Stimulated activated memory B cell treated with anti-CD40 and anti-IgM and Interleukin-4, amounts not matched to agents 10 μg/mL and 1 μg/mL and 100 μg/mL, for 72 hours (primary cell): ENCODE results near the gene FBXO22.
"Not testable (repeated sequence)": the region's sequence is repeated elsewhere in the genome, so short reads cannot be mapped to it uniquely, and the experiment has no call there.

Source experiments
- ATAC-seq: fragments of 150-1000 bp; cut with Tn5 transposase; 2 replicates; pipeline ENCODE4 v1.10.0; 2021
- H3K27ac Mint-ChIP-seq: one replicate; pipeline ENCODE4 v1.8.0; 2022; ENCODE audit warnings: mild to moderate bottlenecking, mixed read lengths
- H3K27me3 Mint-ChIP-seq: one replicate; pipeline ENCODE4 v1.8.0; 2022; ENCODE audit warnings: mixed read lengths
- H3K36me3 Mint-ChIP-seq: one replicate; pipeline ENCODE4 v1.8.0; 2022; ENCODE audit warnings: mixed read lengths
- H3K4me1 Mint-ChIP-seq: one replicate; pipeline ENCODE4 v1.8.0; 2022; ENCODE audit warnings: mixed read lengths
- H3K4me3 Mint-ChIP-seq: one replicate; pipeline ENCODE4 v1.8.0; 2022; ENCODE audit warnings: mild to moderate bottlenecking, moderate library complexity, mixed read lengths
- H3K9me3 Mint-ChIP-seq: one replicate; pipeline ENCODE4 v1.8.0; 2022; ENCODE audit warnings: mixed read lengths

Gene FBXO22

DNA sequence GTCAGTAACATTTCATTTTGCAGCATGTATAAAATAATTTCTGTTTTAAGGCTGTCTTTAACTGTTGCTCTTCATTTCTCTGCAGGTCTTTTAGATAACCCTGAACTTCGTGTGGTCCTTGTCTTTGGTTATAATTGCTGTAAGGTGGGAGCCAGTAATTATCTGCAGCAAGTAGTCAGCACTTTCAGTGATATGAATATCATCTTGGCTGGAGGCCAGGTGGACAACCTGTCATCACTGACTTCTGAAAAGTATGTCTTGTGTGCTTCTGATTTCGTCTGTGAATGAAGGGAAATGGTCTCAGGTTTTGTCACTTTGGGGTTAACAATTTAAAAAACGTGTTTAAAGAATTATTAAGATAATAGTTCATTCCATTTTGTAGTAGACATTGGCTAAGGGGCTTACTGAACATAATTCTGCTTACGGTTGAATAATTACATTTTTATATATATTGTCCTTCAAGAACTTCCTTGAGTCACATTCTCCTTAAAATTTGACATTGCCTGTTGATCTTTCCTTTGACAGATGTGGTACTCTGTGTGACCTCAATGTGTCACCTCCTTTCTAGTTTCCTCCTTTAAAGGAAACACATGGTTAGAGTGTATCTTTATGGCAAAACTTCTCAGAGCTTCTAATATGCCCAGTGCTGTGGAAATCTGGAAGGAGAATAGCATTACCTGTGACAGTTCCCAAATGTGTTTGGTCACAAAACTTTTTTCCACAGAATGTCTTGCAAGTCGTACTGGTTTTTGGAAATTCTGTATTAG, 26.3 kb downstream of the FBXO22 start:
- ATAC-seq, result no peak
- no peaks in the 10 kb centered on the region for H3K9me3 Mint-ChIP-seq

DNA sequence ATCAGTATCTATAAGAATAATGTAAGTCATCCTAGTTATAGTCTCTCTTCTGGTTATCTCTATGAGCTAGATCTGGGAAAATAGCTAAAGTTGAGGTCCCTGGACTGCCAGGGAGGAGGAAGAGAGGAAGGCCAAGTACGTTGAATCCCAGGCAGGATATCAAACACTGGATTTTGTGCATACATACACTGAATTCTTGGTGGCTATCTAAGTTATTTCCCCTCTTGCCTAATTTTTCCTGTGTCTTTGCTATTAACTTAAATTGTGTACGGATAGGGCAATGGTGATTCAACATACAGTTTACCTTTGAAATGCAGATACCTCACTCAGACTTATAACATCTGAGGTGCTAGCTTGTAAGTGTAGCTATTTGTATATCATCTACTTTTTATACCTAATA, 27.2 kb downstream of the FBXO22 start:
- H3K27ac Mint-ChIP-seq, result no peak overlapping the region
- H3K36me3 Mint-ChIP-seq, result peaks cover 57% of the 10 kb centered on the region
- no peaks in the 10 kb centered on the region for H3K9me3 Mint-ChIP-seq
- no peak overlapping the region for H3K4me3 Mint-ChIP-seq
- peaks cover 25% of the 10 kb centered on the region for H3K4me1 Mint-ChIP-seq
- no peak for ATAC-seq
- no peaks in the 10 kb centered on the region for H3K27me3 Mint-ChIP-seq

More for the DNA sequence above, 26.3 kb downstream of the FBXO22 start:
- Mint-ChIP-seq H3K4me1 (peaks cover 32% of the 10 kb centered on the region), H3K36me3 (peaks cover 64% of the 10 kb centered on the region), H3K4me3 (no peak overlapping the region), H3K27ac (no peak overlapping the region), H3K27me3 (no peaks in the 10 kb centered on the region)

GRCh38 chr15:75942464-75942863, 38.8 kb downstream of the FBXO22 start:
- Mint-ChIP-seq H3K27ac (no peak overlapping the region), H3K9me3 (peaks cover 6% of the 10 kb centered on the region), H3K4me1 (no peaks in the 10 kb centered on the region), H3K27me3 (peaks cover 14% of the 10 kb centered on the region), H3K4me3 (no peak overlapping the region), H3K36me3 (peaks cover 19% of the 10 kb centered on the region)
- no peak for ATAC-seq

GRCh38 chr15:75943246-75943645, 39.6 kb downstream of the FBXO22 start:
- Mint-ChIP-seq H3K36me3 (peaks cover 11% of the 10 kb centered on the region), H3K4me3 (no peak overlapping the region), H3K4me1 (no peaks in the 10 kb centered on the region), H3K9me3 (peaks cover 6% of the 10 kb centered on the region), H3K27me3 (peaks cover 22% of the 10 kb centered on the region), H3K27ac (no peak overlapping the region)
- ATAC-seq, result no peak

DNA sequence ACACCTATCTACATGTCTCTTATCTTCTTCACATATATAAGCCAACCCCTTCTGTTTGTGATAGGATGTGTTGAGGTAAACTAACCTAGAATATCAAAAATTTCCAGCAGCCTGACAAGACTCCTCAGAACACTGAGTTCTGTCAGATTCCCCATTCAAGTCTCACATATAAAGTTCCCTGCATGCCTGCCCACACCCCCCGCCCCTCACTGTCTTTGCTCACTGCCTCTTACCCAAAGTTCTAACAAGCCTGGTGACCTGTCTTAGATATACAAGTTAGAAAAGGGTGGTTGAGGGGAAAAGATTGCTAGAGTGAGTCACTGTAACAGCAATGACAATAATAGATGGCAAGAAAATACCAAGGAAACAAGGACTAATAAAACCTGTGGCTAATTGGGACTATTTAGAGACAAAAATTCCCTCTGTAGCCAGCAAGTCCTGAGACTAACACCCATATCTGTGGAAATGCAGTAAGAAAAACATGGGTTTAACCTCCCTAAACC, 40.1 kb downstream of the FBXO22 start:
- no peak for ATAC-seq
- Mint-ChIP-seq H3K9me3 (peaks cover 3% of the 10 kb centered on the region), H3K4me3 (no peak overlapping the region), H3K36me3 (peaks cover 6% of the 10 kb centered on the region), H3K27ac (no peak overlapping the region), H3K4me1 (no peaks in the 10 kb centered on the region), H3K27me3 (peaks cover 26% of the 10 kb centered on the region)

DNA sequence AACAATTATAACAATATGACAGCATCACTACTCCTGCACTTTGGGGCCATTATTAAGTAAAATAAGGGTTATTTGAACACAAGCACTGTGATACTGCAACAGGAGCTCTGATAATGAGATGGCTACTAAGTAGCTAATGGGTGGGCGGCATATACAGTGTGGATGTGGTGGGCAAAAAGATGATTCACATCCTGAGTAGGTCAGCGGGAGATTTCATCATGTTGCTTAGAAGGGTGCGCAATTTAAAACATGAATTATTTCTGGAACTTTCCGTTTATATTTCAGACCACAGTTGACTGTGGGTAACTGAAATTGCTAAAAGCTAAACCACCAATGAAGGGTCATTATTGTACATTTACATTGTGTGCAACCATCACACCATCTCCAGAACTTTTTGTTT, 42.3 kb downstream of the FBXO22 start:
- no peak overlapping the region for H3K4me3 Mint-ChIP-seq
- peaks cover 38% of the 10 kb centered on the region for H3K27me3 Mint-ChIP-seq
- peaks cover 3% of the 10 kb centered on the region for H3K9me3 Mint-ChIP-seq
- H3K4me1 Mint-ChIP-seq, result no peaks in the 10 kb centered on the region
- no peaks in the 10 kb centered on the region for H3K36me3 Mint-ChIP-seq
- no peak overlapping the region for H3K27ac Mint-ChIP-seq
- ATAC-seq, result no peak

GRCh38 chr15:75947092-75947491, 43.4 kb downstream of the FBXO22 start:
- ATAC-seq, result no peak
- Mint-ChIP-seq H3K9me3 (peaks cover 3% of the 10 kb centered on the region), H3K4me1 (no peaks in the 10 kb centered on the region), H3K36me3 (no peaks in the 10 kb centered on the region), H3K27ac (no peak overlapping the region), H3K27me3 (peaks cover 38% of the 10 kb centered on the region), H3K4me3 (no peak overlapping the region)

- Mint-ChIP-seq H3K4me3 (no peak overlapping the region), H3K36me3 (no peaks in the 10 kb centered on the region), H3K4me1 (no peaks in the 10 kb centered on the region), H3K27ac (no peak overlapping the region), H3K9me3 (peaks cover 3% of the 10 kb centered on the region), H3K27me3 (peaks cover 46% of the 10 kb centered on the region)
- ATAC-seq, result no peak
These were observed 45.2 kb downstream of the FBXO22 start for GRCh38 chr15:75948761-75949296.

- no peak overlapping the region for H3K27ac Mint-ChIP-seq
- H3K27me3 Mint-ChIP-seq, result peaks cover 56% of the 10 kb centered on the region
- H3K4me1 Mint-ChIP-seq, result no peaks in the 10 kb centered on the region
- no peaks in the 10 kb centered on the region for H3K9me3 Mint-ChIP-seq
- ATAC-seq, result no peak
- no peaks in the 10 kb centered on the region for H3K36me3 Mint-ChIP-seq
- no peak overlapping the region for H3K4me3 Mint-ChIP-seq
These were observed 48.8 kb downstream of the FBXO22 start for GRCh38 chr15:75952525-75952924.

DNA sequence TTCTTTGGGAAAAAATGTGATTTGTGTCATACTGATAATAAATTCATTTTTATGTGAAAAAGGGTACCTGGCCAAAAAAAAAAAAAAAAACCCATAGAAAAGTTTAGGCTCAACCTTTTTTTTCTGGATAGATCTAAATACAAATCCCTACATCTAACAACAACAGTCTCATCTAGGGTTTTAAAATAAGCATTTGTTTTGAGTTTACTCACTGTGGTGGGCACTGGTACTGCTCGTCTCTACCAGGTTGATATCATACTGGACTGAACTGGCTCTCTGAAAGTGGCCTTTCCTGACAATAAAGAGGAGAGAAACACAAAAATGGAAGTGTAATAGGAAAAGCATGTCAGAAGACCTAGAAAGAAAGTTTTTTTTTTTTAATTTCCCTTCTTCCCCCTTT, 52.0 kb downstream of the FBXO22 start:
- peaks cover 32% of the 10 kb centered on the region for H3K27me3 Mint-ChIP-seq
- H3K4me1 Mint-ChIP-seq, result no peaks in the 10 kb centered on the region
- no peaks in the 10 kb centered on the region for H3K36me3 Mint-ChIP-seq
- no peak overlapping the region for H3K4me3 Mint-ChIP-seq
- H3K9me3 Mint-ChIP-seq, result no peaks in the 10 kb centered on the region
- no peak overlapping the region for H3K27ac Mint-ChIP-seq
- ATAC-seq, result no peak

DNA sequence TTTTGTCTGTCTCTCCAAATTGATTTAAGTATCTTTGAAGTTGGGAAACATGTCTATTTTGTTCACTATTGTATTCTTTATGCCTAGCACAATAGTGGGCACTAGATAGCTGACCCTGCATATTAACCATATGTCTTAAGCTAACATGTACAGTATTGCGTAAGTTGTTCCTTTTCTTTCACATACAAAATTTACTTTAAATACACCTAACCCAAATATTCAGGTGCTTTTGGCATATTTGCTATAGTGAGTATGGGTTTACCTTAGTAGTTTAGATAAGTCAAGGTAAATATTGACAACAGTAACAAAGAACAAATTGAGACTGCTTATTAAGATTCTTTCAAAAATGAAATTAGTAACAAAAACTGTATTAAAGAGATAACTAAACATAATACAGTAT, 57.7 kb downstream of the FBXO22 start:
- H3K4me1 Mint-ChIP-seq, result no peaks in the 10 kb centered on the region
- no peak for ATAC-seq
- H3K27ac Mint-ChIP-seq, result no peak overlapping the region
- no peak overlapping the region for H3K4me3 Mint-ChIP-seq
- no peaks in the 10 kb centered on the region for H3K9me3 Mint-ChIP-seq
- peaks cover 6% of the 10 kb centered on the region for H3K36me3 Mint-ChIP-seq
- peaks cover 9% of the 10 kb centered on the region for H3K27me3 Mint-ChIP-seq

DNA sequence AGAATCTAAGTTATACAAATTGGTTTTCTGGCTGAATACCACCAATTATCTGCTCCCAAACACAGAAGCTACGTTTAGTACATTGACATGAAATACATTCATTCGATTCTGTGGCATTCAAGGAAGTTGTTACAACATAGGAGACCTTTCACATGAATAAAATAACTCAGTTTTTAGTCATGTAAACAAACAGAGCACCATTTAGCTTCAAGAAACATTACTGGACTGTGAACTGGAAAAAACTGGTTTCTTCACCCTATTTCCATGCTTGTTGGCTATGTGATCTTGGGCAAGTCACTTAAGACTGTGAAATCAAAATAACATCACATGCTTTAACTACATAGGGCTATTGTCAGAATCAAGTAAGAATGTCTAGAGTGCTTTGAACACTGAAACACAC, 62.4 kb downstream of the FBXO22 start:
- no peak overlapping the region for H3K4me3 Mint-ChIP-seq
- H3K27ac Mint-ChIP-seq, result no peak overlapping the region
- peaks cover 9% of the 10 kb centered on the region for H3K27me3 Mint-ChIP-seq
- ATAC-seq, result no peak
- H3K4me1 Mint-ChIP-seq, result no peaks in the 10 kb centered on the region
- H3K9me3 Mint-ChIP-seq, result no peaks in the 10 kb centered on the region
- H3K36me3 Mint-ChIP-seq, result peaks cover 6% of the 10 kb centered on the region

GRCh38 chr15:75976766-75977165, 73.1 kb downstream of the FBXO22 start:
- not testable (repeated sequence) for H3K9me3 Mint-ChIP-seq, H3K27ac Mint-ChIP-seq, H3K36me3 Mint-ChIP-seq, H3K4me1 Mint-ChIP-seq, H3K4me3 Mint-ChIP-seq, ATAC-seq
- H3K27me3 Mint-ChIP-seq, result peaks cover 28% of the 10 kb centered on the region

DNA sequence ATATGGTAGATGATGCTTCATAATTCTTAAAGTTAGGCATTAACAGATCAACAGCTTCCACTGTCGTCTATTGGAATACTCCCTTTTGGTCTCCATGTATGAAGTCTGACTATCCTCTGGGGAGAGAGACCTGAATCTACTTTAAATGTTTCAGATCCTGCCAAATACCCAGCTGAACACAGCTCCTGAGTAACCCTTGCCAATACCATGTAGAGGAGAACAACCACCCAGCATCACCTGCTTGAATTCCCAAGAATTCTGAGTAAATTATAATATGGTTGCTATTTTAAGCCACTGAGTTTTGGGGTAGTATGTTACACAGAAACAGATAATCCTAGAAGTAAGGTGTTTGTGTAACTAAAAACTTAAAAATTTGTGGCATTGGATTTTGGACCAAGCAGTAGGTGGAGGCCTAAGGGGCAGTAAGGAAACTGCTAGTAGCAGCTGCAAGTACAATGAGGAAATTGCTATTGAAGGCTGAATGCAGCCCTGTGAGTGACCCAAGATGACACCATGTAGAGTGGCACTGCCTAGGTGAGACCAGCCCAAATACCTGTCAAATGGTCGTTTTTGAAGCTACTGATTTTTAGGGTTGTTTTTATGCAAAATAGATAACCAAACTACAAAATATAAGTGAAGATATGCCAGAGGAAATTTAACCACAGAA, 77.6 kb downstream of the FBXO22 start:
- no peak for ATAC-seq
- no peaks in the 10 kb centered on the region for H3K36me3 Mint-ChIP-seq

GRCh38 chr15:75982468-75982867, 78.8 kb downstream of the FBXO22 start:
- Mint-ChIP-seq H3K4me1 (no peaks in the 10 kb centered on the region), H3K4me3 (no peak overlapping the region), H3K36me3 (no peaks in the 10 kb centered on the region), H3K9me3 (no peaks in the 10 kb centered on the region), H3K27me3 (peaks cover 28% of the 10 kb centered on the region), H3K27ac (no peak overlapping the region)
- no peak for ATAC-seq

More for the DNA sequence above, 77.6 kb downstream of the FBXO22 start:
- Mint-ChIP-seq H3K4me1 (no peaks in the 10 kb centered on the region), H3K27ac (no peak overlapping the region), H3K27me3 (peaks cover 28% of the 10 kb centered on the region), H3K9me3 (no peaks in the 10 kb centered on the region), H3K4me3 (no peak overlapping the region)

GRCh38 chr15:75984706-75985105, 81.0 kb downstream of the FBXO22 start:
- not testable (repeated sequence) for H3K4me3 Mint-ChIP-seq

More at GRCh38 chr15:75984706-75985105, 81.0 kb downstream of the FBXO22 start:
- not testable (repeated sequence) for H3K27me3 Mint-ChIP-seq, H3K27ac Mint-ChIP-seq, ATAC-seq, H3K36me3 Mint-ChIP-seq, H3K9me3 Mint-ChIP-seq, H3K4me1 Mint-ChIP-seq
